GM19043 (cell line): ENCODE measurements around the gene ATG9B.
A peak's percentile ranks its signal among the peaks of the same experiment; 100 is the strongest.
"Not testable (repeated sequence)": the region's sequence is repeated elsewhere in the genome, so short reads cannot be mapped to it uniquely, and the experiment has no call there.

Experiments used
- ATAC-seq: cut with Tn5 transposase; IDR thresholded peaks from one replicate; pipeline ENCODE4 v1.9.1; 2021; ENCODE audit warnings: low read depth; ENCODE audit not compliant: unreplicated experiment

The ATG9B gene

DNA sequence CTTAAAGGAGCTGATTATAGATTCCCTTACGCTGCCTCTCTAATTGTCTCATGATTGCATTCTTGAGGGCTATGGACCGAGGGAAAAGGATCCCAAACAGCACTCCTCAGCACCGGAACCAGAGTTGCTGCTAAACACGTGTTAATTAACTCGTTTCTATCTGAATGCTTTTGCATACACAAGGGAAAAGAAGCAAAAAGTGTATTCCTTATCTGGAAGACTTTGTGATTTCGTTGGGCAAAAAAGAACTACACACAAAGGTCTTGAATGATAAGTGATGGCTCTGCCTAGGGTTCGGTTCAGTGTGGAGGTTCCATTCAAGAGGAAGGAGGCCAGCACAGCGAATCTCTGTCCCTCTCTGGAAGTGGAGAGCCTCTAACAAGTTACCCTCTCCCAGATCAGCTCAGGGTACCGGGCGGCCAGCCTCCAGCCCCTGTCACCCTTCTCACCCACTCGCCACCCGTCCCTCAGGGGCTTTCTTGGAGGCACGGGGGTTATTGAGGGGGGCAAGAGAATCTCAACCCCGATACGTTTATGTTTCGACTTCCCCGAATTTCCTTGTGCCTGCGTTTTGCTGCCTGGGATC lies 34.6 kb upstream of the ATG9B start:
- no peak for ATAC-seq

DNA sequence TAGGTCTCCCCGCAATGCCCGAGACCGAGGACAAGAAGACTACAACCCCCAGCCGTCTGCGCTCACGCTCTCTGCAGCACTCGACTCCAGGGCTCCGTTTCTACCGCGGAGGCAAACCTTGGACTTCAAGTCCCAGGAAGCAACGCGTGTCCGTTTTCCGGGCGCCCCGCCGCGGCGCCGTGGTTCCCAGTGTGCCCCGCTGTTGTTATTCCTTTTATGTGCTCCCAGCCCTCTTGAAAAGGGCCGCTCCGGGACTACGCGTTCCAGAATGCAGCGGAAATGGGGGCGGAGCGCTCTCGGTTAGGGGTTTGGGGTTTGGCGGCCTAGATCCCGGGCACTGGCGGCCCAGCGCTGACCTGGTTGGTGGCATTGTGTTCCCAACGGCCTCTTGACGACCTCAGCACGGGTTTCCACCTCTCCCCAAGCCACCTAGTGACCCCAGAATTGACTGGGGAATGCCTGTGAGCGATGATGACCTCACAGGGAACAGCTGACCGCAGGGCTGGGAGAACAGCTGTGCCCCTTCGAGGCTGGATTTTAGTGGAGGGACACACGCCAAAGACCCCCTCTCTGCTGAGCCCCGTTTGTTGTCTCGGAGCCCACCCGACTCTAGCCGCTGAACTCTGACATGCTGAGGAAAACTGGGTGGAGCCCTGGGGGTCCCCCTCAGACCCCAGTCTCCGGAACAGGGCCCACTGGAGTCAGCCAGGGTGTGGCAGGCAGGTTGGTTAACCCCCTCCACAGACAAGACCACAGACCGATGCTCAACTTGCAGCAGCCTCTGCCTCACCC lies 33.9 kb upstream of the ATG9B start:
- ATAC-seq: peak; percentile 89

DNA sequence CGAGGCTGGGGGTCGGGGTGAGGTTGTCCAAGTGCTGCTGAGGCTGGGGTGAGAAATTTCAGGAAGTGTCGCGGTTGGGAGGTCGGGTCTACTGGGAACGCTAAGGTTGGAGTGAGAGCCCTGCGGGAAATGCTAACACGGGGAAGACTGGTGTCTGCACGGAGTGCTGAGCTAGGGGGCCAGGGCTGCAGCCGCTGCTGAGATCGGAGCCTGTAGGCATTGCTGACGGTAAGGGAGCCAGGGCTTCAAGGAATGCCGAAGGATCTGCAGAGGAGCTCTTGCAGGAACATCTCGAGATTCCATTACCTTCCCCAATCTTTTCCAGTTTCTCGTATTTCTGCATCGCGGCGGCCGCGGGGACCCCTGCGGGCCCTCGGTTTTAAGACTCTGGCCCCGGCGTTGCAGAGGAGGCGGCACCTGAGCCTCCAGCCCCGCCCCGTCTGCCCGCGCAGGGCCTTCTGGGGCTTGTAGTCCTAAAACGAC lies 33.3 kb upstream of the ATG9B start, which contains the start of gene CDK5:
TSS of gene CDK5 (minus strand) at position 392 of the 483 bp plus-strand sequence. CDS start at position 343, 49 bp downstream.
- ATAC-seq: peak; percentile 7

DNA sequence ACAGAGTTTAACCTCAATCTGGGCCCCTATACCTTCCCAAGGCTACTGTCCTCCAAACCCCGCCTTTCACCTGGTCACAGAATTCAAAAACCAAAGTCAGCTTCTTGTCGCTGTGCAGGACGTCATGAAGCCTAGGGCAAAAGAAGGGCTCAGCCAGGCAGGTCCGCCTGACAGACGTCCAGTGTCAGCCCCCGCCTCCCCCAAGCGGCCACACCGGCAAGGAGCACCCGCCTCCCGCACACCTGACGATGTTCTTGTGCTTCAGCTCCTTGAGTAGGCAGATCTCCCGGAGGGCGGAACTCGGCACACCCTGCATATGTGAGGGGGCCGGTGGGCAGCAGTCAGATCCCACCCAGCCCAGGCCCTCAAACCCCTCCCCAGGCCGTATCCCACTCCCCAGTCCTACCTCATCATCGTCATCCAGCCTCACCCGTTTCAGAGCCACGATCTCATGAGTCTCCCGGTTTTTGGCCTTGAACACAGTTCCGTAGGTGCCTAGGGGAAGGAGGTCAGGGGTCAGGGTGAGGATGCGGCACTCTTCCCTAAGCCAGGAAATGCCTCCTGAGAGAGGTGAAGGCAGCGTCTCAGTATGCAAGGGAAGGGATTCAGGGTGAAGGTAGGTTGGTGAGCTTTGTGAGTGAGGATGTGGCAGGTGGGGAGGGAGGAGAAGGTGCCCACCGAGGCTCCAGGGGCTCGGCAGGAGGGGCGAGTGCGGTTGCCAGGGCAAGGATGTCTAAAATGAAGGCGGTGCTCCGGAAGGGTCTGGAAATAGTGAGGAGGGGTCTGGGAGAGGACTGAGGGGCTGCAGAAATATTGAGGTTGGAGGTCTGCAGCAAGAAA lies 32.6 kb upstream of the ATG9B start:
- ATAC-seq: no peak

DNA sequence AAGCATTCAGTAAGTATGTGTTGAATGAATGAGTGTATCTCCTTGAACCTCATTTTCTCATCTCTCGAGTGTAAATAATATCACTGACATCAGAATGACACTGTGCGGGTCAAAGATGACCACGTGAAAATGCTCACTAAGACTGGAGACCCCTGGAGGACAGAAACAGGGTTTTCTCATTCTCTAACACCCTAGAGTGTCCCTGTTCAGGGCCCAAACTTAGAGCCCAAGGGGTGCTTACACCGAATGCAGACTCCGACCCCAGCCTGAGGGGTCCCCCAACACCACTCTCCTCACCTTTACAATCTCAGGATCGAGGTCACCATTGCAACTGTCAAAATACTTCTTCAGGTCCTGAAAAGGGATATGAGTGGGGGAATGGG lies 32.0 kb upstream of the ATG9B start:
- no peak for ATAC-seq

DNA sequence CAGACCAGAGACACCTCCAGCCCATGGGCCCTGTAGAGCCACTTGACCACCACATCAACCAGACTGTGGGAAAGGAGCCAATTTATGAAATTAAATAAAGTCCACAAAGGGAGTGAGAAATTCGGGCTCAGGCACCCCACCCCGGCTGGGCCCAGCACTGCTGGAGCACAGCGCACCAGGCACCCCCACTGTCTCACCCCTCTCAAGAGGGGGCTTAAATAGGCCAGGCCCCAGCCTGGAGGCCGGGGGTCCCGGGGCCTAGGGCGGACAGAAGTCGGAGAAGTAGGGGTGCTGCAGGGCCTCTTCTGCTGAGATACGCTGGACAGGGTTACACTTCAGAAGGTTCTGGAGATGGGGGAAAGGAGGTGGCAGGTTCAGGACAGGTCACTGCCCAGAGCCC lies 29.5 kb upstream of the ATG9B start:
- no peak for ATAC-seq

DNA sequence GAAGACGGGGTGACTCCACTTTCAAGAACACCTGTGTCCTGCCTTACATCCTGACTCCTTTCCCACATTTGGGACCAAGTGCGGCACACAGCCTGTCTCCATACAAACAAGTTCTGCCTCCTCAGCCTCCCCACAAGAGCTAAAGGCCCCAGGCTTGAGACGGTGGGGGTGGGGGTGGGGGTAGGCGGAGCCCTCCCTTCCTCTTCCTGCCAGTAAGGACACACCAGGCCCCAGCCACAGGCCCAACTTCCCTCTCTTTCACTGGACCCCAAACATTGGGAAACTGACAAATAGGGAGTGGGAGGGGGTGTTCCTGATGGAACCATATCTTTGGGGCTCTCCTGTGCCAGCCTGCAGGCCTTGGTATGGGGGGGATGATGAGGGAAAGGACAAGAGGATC lies 28.8 kb upstream of the ATG9B start:
- no peak for ATAC-seq

DNA sequence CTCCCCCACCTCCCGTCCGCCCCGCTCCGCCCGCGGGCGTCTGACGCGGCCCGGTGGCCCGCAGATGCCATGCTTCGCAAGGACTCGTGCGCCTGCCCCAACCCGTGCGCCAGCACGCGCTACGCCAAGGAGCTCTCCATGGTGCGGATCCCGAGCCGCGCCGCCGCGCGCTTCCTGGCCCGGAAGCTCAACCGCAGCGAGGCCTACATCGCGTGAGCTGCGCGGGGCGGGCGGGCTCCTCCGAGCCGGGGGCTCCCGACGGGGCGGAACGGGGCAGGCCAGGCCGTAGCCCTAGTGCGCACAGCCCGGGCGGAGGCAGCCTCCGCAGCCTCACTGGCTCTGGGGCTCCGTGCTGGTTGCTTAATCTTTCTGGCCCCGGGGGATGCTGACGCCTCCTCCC lies 26.8 kb upstream of the ATG9B start:
- ATAC-seq: no peak

DNA sequence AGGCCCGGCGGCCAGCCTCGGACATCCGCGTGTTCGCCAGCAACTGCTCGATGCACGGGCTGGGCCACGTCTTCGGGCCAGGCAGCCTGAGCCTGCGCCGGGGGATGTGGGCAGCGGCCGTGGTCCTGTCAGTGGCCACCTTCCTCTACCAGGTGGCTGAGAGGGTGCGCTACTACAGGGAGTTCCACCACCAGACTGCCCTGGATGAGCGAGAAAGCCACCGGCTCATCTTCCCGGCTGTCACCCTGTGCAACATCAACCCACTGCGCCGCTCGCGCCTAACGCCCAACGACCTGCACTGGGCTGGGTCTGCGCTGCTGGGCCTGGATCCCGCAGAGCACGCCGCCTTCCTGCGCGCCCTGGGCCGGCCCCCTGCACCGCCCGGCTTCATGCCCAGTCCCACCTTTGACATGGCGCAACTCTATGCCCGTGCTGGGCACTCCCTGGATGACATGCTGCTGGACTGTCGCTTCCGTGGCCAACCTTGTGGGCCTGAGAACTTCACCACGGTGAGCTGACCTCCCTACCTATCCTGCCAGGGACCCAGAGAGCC lies 24.7 kb upstream of the ATG9B start:
- no peak for ATAC-seq

DNA sequence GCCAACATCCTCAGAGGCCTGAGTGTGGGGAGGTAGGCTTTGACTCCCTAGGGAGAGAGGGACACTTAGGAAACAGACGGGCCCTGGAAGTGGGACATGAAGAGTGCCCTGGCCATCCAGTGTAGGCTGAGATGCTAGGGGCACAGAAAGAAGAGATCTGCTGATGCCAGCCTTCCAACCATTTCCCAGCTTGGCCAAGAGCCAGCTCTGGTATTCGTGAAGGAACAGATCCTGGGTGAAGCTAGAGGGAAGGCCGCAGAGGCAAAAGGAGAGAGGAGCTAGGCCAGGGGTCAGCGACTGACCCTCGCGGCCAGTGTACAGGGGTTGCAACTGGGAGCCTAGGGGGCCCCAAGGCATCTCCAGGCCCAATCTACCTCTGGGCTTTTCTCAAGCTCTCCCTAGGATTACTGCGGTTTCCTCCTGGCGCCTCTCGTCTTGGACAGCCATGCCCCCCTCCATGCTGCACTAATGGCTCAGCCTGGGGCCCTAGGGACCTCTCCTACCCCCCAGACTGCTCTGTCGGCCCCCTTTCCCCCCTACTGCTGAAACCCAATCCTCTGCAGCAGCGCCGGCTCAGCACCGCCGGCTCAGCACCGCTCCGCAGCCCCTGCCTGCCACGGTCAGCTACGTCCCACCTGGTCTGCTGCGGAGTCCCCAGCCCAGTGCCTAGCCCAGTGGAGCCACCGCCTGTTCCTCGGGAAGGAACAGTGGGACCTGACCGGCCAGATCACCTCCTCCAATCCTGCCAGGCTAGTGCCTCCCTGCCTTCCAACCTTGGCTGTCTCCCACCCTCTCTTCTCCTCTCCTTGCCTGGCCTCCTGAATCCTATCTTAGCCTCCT lies 23.9 kb upstream of the ATG9B start, which contains the start of gene ASIC3:
TSS of gene ASIC3 (plus strand) at position 556 of the 840 bp plus-strand sequence. CDS start 355 bp downstream, outside the sequence.
- no peak for ATAC-seq

DNA sequence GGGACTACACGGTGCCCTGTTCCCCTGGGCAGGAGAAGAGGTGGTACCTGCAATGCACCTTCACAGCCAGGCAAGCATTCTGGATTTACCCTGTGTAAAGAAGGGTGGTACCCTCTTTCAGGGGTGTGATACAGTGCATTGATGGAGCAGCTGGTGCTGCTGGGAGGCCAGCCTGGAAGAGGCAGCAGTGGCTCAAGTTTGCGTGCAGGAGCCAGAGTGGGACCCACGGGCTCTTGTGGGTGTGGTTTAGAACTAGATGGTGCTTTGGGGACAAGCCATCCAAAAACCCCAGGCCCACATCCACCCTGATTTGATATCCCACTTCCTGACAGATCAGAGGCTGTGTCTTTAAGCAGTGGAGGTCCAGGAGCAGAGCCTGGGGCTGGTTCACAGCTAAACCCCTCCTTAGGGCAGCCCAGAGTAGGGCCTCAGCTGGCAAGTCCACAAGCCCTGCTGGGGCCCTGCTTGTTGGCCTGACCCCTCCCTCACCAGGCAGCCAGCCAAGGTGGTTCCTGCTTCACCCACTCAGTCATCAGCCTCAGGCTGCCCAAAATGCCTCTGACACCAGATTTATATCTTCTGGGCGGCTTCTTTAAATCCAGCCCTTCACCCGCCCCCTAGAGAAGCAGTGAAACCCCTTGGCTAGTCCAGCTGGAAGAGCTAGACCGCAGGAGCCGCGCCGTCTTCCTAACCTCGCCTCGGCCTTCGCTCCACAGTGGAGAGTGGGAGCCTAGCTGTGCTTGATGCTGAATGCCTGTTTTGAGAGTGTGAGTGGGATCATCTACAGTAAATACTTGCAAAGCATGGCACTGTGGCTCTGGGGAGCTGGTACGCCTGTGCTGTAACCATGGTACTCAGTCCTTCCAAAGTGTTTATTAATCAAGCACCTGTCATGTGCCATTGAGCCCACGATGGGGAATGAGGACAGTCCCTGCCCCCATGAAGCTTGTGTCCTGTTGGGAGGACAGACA lies 22.6 kb upstream of the ATG9B start:
- no peak for ATAC-seq

DNA sequence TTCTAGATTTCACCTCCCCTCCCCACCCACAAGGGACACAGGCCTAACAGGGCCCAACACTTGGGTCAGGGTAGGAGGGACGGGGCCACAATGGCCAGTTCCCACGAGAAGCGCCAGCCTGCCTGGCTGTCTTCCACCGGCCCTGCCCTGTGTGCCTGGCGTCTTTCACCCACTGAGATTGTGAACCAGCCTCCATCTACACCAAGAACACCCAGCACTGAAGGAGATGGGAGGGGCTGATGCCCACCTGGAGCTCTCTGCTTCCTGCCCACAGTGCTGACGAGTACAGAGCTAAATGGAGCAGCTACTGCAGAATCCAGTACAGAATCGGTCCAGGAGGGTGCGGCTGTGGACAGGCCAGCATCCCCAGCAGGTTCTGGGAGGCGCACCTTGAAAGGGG lies 21.7 kb upstream of the ATG9B start:
- ATAC-seq: no peak

DNA sequence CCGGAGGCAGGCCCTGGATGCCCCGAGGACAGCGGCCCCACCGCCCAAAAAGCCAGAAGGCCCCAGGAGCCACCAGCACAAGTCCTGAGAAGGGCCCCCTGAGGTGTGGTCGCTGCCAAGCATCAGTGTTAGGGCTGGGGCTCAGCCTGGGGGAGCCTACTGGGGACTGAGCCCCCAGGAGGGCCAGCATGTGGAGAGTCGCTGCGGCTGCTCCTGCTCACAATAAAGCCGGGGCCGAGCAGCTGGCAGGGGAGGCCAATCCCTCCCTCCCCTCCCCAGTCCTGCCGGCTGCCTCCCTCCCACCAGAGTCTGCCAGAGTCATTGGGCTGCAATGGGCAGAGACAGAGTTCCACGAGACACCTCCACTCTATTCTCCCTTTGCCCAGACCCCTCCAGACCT lies 21.0 kb upstream of the ATG9B start:
- ATAC-seq: no peak

DNA sequence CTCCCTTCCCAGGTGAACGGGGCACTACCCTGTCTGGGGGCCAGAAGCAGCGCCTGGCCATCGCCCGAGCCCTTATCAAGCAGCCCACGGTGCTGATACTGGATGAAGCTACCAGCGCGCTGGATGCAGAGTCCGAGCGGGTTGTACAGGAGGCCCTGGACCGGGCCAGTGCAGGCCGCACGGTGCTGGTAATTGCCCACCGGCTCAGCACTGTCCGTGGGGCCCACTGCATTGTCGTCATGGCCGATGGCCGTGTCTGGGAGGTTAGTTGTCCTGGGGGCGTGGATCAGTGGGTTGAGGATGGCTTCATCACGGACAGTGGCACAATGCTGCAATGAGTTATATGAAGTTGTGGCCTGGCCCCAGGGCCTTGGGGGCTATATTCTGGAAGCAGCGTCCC lies 19.7 kb upstream of the ATG9B start:
- no peak for ATAC-seq

DNA sequence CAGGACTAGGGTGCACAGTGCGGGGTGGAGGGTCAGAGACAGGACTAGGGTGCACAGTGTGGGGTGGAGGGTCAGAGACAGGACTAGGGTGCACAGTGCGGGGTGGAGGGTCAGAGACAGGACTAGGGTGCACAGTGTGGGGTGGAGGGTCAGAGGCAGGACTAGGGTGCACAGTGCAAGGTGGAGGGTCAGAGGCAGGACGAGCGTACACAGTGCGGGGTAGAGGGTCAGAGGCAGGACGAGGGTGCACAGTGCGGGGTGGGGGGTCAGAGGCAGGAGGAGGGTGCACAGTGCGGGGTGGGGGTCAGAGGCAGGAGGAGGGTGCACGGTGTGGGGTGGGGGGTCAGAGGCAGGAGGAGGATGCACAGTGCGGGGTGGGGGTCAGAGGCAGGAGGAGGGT lies 19.2 kb upstream of the ATG9B start:
- not testable (repeated sequence) for ATAC-seq

DNA sequence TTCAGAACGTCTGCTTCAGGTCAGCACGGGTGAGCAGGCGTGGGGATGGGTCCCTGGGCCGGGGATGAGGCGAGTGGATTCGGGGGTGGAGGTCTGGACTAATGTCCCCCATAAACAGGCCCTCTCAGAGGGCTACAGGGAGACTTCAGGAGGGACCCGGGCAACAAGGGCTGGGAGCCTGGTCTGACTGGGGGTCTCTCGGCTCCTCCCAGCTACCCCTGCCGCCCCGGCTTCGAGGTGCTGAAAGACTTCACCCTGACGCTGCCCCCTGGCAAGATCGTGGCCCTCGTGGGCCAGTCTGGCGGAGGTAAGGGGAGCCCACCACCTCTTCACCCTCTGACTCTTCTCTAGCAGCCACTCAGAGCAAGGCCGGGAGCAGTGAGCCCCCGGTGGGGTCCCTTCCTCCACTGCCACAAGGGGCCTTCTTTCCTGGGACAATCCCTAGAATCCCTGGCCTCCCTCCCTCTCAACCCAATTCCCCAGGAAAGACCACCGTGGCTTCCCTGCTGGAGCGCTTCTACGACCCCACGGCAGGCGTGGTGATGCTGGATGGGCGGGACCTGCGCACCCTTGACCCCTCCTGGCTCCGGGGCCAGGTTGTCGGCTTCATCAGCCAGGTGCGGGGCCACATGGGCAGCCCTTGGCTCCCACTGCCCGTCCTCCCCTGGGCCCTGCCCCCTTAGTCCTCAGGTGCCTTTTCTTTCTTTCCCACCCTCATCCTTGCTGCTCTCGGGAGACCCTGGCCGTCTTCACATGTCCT lies 16.5 kb upstream of the ATG9B start:
- no peak for ATAC-seq

DNA sequence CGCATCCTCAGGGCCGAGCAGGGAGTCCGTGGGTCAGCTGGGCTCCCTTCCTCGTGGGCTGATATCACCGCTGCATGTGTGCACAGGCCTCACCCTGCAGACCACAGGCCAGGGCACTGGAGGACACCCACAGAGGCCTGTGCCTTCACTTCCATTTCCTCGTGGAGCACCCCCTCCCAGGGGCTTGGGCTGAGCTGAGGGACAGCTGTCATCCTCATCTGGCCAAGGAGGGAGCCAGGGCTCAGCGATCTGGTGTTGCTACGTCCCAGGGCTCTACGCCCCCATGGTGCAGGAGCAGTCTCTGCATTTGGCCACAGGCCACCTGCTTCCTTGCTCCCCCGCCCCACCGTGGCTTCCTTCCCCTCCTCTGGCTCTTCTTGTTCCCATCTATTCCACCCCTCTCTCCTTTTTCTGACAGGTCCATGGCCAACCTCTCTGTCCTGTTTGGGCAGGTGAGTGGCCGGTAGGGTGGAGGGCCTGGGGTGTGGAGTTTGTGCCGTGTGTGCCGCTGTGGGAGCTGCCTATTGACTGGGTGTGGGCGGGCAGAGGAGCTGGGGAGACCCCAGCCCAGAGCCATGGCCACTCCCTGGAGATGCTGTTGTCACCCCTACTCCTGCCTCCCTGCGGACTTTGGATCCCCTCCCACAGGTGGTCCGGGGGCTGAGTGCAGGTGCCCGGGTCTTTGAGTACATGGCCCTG lies 15.7 kb upstream of the ATG9B start:
- no peak for ATAC-seq
